ENCODE data around the gene SLC24A3.

GRCh38 chr20:19745106-19745505, 532.7 kb downstream of the SLC24A3 start:
- no peak for TF ChIP-seq FOXP2 (optimal IDR thresholded peaks at IDR 0.05; ENCODE audit: control extremely low read depth, extremely low read length, insufficient read depth)
- TF ChIP-seq EZH2 (IDR thresholded peaks at IDR 0.05), result no peak
